Activated CD8-positive, alpha-beta T cell treated with anti-CD3 and anti-CD28 coated beads for 36 hours (primary cell): ENCODE measurements around the gene UBQLN1. TPM values are rescaled to one million over a fixed set of nuclear protein-coding genes. Genes with fewer than 3 reads are reported as not detected.

Experiments used
- ATAC-seq: fragments of 200-7000 bp; cut with Tn5 transposase; one replicate; pipeline ENCODE4 v1.10.0; 2021; ENCODE audit warnings: mild to moderate bottlenecking, moderate library complexity
- CTCF ChIA-PET: fragments of 350-600 bp; sonication (Branson Sonifier 250); formaldehyde crosslinking; loops from one replicate; lab custom pipeline; 2021; ENCODE audit warnings: antibody characterized with exemption; lab: Charles Lee
- POLR2A ChIA-PET: fragments of 350-600 bp; sonication (Branson Sonifier 250); formaldehyde crosslinking; loops from one replicate; lab custom pipeline; 2021; ENCODE audit warnings: antibody characterized with exemption; lab: Charles Lee
- DNase-seq: peaks from one replicate; pipeline ENCODE4 v3.0.0-alpha.2; 2020
- H3K27ac Mint-ChIP-seq: one replicate; pipeline ENCODE4 v1.8.0; 2021; ENCODE audit warnings: mild to moderate bottlenecking, mixed read lengths
- H3K27me3 Mint-ChIP-seq: one replicate; pipeline ENCODE4 v1.8.0; 2021; ENCODE audit warnings: mixed read lengths
- H3K36me3 Mint-ChIP-seq: one replicate; pipeline ENCODE4 v1.8.0; 2021; ENCODE audit warnings: low read depth, mixed read lengths
- H3K4me1 Mint-ChIP-seq: one replicate; pipeline ENCODE4 v1.8.0; 2021; ENCODE audit warnings: low read depth, mixed read lengths
- H3K4me3 Mint-ChIP-seq: one replicate; pipeline ENCODE4 v1.8.0; 2021; ENCODE audit warnings: mild to moderate bottlenecking, moderate library complexity, mixed read lengths
- H3K9me3 Mint-ChIP-seq: one replicate; pipeline ENCODE4 v1.8.0; 2021; ENCODE audit warnings: mixed read lengths
- intact Hi-C: fragments of 100-400 bp; cut with micrococcal nuclease; formaldehyde crosslinking; loops from one replicate; pipeline ENCODE4 v1.10.0; 2022
- total RNA-seq, 2 experiments: library from RNA; stranded (reverse); gene quantifications; one replicate each; pipeline ENCODE4 v1.2.3, GENCODE V29; 2021
- TF ChIP-seq, protein P1 (sequence below): fragments of 200-600 bp; IDR thresholded peaks from one replicate; pipeline ENCODE4 v1.8.0; 2022; ENCODE audit warnings: antibody characterized with exemption, mild to moderate bottlenecking

UBQLN1 gene
- total RNA-seq, 2 experiments from 2014 or later, result 80.1 to 92.9 TPM

DNA sequence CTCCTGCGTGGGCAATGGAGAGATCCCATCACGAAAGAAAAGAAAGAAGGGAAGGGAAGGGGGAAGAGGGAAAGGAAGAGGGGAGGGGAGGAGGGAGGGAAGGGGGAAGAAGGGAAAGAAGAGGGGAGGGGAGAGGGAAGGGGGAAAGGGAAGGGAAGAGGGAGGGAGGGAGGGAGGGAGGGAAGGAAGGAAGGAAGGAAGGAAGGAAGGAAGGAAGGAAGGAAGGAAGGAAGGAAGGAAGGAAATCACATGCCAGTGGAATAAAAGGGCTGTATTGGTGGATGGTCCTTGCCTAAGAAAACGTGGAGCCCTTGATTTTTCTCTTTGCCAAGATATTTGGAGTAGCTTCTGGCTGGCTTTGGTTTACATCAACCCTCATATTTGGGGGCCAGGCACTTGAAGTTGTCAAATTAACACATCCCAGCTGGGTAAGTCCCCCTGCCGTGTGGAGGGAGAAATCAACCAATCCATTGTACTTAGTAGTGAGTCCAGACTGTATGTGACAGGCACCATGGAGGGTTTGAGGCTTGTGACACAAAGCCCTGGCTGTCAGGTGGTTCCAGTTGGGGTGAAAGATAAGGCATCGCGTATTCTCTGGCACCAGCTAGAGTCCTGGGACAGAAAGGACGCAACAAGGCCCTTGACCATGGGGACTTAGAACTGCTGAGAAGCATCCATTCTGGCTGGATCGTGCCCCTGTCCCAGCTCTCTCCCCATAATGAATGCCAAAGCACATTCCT, 61.1 kb downstream of the UBQLN1 start:
- CTCF ChIA-PET, result interaction anchor here (2.0 to 6.0 kb wide), 2 partner anchors 8 to 26 kb away, joined by 13 to 59 read pairs; no protein-coding TSS in a partner anchor
- DNase-seq (no peak), ATAC-seq (no peak)
- Mint-ChIP-seq H3K27me3 (no peaks in the 10 kb centered on the region), H3K4me1 (no peaks in the 10 kb centered on the region), H3K36me3 (peaks cover 12% of the 10 kb centered on the region), H3K27ac (no peak overlapping the region), H3K9me3 (no peaks in the 10 kb centered on the region), H3K4me3 (no peak overlapping the region)
- intact Hi-C loops, result no loop called here
- TF ChIP-seq, protein P1, sequence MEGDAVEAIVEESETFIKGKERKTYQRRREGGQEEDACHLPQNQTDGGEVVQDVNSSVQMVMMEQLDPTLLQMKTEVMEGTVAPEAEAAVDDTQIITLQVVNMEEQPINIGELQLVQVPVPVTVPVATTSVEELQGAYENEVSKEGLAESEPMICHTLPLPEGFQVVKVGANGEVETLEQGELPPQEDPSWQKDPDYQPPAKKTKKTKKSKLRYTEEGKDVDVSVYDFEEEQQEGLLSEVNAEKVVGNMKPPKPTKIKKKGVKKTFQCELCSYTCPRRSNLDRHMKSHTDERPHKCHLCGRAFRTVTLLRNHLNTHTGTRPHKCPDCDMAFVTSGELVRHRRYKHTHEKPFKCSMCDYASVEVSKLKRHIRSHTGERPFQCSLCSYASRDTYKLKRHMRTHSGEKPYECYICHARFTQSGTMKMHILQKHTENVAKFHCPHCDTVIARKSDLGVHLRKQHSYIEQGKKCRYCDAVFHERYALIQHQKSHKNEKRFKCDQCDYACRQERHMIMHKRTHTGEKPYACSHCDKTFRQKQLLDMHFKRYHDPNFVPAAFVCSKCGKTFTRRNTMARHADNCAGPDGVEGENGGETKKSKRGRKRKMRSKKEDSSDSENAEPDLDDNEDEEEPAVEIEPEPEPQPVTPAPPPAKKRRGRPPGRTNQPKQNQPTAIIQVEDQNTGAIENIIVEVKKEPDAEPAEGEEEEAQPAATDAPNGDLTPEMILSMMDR, result no peak
- POLR2A ChIA-PET, result interaction anchor here (0.6 to 1.0 kb wide), 3 partner anchors 15 to 61 kb away, joined by 3 read pairs; partner anchors contain the start of gene UBQLN1

GRCh38 chr9:83642793-83643192, 65.0 kb downstream of the UBQLN1 start:
- no peaks in the 10 kb centered on the region for H3K9me3 Mint-ChIP-seq
- H3K4me3 Mint-ChIP-seq, result no peak overlapping the region
- intact Hi-C loops, result no loop called here
- TF ChIP-seq, protein P1, result no peak
- ATAC-seq (no peak), DNase-seq (no peak)
- peaks cover 5% of the 10 kb centered on the region for H3K36me3 Mint-ChIP-seq
- H3K4me1 Mint-ChIP-seq, result no peaks in the 10 kb centered on the region
- CTCF ChIA-PET, result no interaction called here
- POLR2A ChIA-PET, result interaction anchor here (1.2 kb wide), 1 partner anchor 12 kb away, joined by 4 read pairs; no protein-coding TSS in a partner anchor
- H3K27me3 Mint-ChIP-seq, result no peaks in the 10 kb centered on the region
- no peak overlapping the region for H3K27ac Mint-ChIP-seq

DNA sequence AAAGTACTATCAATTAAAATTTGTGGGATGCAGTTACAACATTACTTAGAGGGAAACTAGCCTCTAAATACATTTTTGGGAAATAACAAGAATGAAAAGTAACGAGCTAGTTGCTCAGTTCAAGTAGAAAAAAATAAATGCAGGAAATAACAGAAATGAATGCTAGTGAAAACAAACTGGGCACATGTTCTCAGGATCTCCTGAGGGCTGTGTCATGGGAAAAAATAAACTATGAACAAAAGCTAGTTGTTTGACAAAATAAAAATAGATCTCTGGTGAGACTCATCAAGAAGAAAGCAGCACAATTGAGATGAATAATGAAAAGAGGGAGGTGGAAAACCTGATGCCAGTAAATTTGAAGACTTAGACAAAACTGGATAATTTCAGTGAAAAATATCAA, 68.5 kb downstream of the UBQLN1 start:
- TF ChIP-seq, protein P1, result no peak
- POLR2A ChIA-PET, result interaction anchor here (0.8 to 2.3 kb wide), 2 partner anchors 10 to 67 kb away, joined by 3 to 6 read pairs; no protein-coding TSS in a partner anchor
- no peak for DNase-seq
- Mint-ChIP-seq H3K27me3 (no peaks in the 10 kb centered on the region), H3K36me3 (peaks cover 5% of the 10 kb centered on the region), H3K4me1 (no peaks in the 10 kb centered on the region), H3K4me3 (no peak overlapping the region), H3K27ac (no peak overlapping the region), H3K9me3 (no peaks in the 10 kb centered on the region)
- intact Hi-C loops, result no loop called here
- CTCF ChIA-PET, result interaction anchor here (0.9 to 6.9 kb wide), 4 partner anchors 10 to 272 kb away, joined by 3 to 59 read pairs (median 4); partner anchors contain the start of gene IDNK
- ATAC-seq, result no peak

DNA sequence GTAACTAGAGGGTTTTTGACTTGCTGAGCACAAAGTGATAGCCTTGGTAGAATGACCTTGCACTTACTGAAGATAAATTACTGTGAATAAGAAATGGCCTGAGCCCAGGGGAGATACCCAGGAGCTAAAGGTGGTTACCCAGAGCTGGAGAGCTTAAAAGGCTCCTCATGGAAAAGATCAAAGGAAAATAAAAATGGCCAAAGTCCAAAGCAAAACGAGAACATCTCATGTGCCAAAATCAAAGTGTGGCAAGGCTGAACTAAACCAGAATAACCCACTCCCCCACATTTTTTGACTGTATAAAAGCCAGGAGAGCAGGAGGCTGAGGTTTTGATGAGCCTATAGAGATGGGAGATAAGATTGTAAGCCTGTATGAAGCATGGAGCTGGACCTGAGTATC, 70.4 kb downstream of the UBQLN1 start:
- no peak overlapping the region for H3K4me3 Mint-ChIP-seq
- no peaks in the 10 kb centered on the region for H3K4me1 Mint-ChIP-seq
- H3K36me3 Mint-ChIP-seq, result no peaks in the 10 kb centered on the region
- H3K9me3 Mint-ChIP-seq, result no peaks in the 10 kb centered on the region
- POLR2A ChIA-PET, result interaction anchor here (1.0 to 1.4 kb wide), 2 partner anchors 12 to 14 kb away, joined by 3 to 5 read pairs; partner anchors contain the start of gene IDNK
- DNase-seq, result no peak
- ATAC-seq, result no peak
- TF ChIP-seq, protein P1, result no peak
- no peak overlapping the region for H3K27ac Mint-ChIP-seq
- H3K27me3 Mint-ChIP-seq, result no peaks in the 10 kb centered on the region
- intact Hi-C loops, result no loop called here
- CTCF ChIA-PET, result interaction anchor here (1.1 to 6.9 kb wide), 5 partner anchors 11 to 303 kb away, joined by 3 to 59 read pairs (median 5); partner anchors contain the start of gene IDNK

GRCh38 chr9:83636813-83637212, 70.9 kb downstream of the UBQLN1 start:
- Mint-ChIP-seq H3K4me3 (no peak overlapping the region), H3K27ac (no peak overlapping the region)
- POLR2A ChIA-PET, result interaction anchor here (1.4 kb wide), 1 partner anchor 13 kb away, joined by 5 read pairs; the partner anchor contains the start of gene IDNK

More at GRCh38 chr9:83636813-83637212, 70.9 kb downstream of the UBQLN1 start:
- Mint-ChIP-seq H3K36me3 (no peaks in the 10 kb centered on the region), H3K4me1 (no peaks in the 10 kb centered on the region), H3K9me3 (no peaks in the 10 kb centered on the region), H3K27me3 (no peaks in the 10 kb centered on the region)
- intact Hi-C loops, result no loop called here
- ATAC-seq (no peak), DNase-seq (no peak)
- TF ChIP-seq, protein P1, result no peak
- CTCF ChIA-PET, result interaction anchor here (1.1 to 6.9 kb wide), 5 partner anchors 11 to 302 kb away, joined by 3 to 59 read pairs (median 5); partner anchors contain the start of gene IDNK
